OCI-LY1 (cell line): ENCODE results near the gene EEF2K.

Experiments
- H2AFZ ChIP-seq: fragments of 200-600 bp; sonication (generic), shearing (Covaris generic); 2 replicates; pipeline ENCODE4 v1.6.0; 2014; ENCODE audit warnings: antibody characterized with exemption, mild to moderate bottlenecking, low read length
- H3F3A ChIP-seq: fragments of 200-600 bp; sonication (generic), shearing (Covaris generic); 2 replicates; pipeline ENCODE4 v1.6.0; 2014; ENCODE audit warnings: mild to moderate bottlenecking, antibody characterized with exemption, low read length, moderate library complexity; ENCODE audit not compliant: insufficient read depth
- H3K27ac ChIP-seq: fragments of 200-600 bp; sonication (generic); 2 replicates; pipeline ENCODE4 v1.5.1; 2014; ENCODE audit warnings: low read length, mixed run types, mild to moderate bottlenecking, low read depth; ENCODE audit not compliant: poor library complexity, severe bottlenecking
- H3K27me3 ChIP-seq: fragments of 200-600 bp; sonication (generic); 2 replicates; pipeline ENCODE4 v1.6.0; 2014; ENCODE audit warnings: antibody characterized with exemption, mild to moderate bottlenecking, low read length, moderate library complexity; ENCODE audit not compliant: insufficient read depth
- H3K36me3 ChIP-seq: fragments of 200-600 bp; sonication (generic); 2 replicates; pipeline ENCODE4 v1.6.1; 2014; ENCODE audit warnings: mild to moderate bottlenecking, antibody characterized with exemption, low read length, moderate library complexity, mixed read lengths; ENCODE audit not compliant: insufficient read depth
- H3K4me1 ChIP-seq: fragments of 200-600 bp; sonication (generic); 2 replicates; pipeline ENCODE4 v1.5.1; 2014; ENCODE audit warnings: mild to moderate bottlenecking, low read length, moderate library complexity; ENCODE audit not compliant: insufficient read depth, severe bottlenecking
- H3K4me2 ChIP-seq: fragments of 200-600 bp; sonication (generic), shearing (Covaris generic); 2 replicates; pipeline ENCODE4 v1.6.1; 2014; ENCODE audit warnings: low read length
- H3K4me3 ChIP-seq: fragments of 200-600 bp; sonication (generic); 2 replicates; pipeline ENCODE4 v1.5.1; 2014; ENCODE audit warnings: low read length, low read depth, mild to moderate bottlenecking, mixed read lengths; ENCODE audit not compliant: poor library complexity, severe bottlenecking
- H3K79me2 ChIP-seq: fragments of 200-600 bp; shearing (Covaris generic); 2 replicates; pipeline ENCODE4 v1.6.1; 2016; ENCODE audit warnings: mixed run types, low read length, mixed read lengths; ENCODE audit not compliant: insufficient read depth
- H3K9ac ChIP-seq: fragments of 200-600 bp; sonication (generic), shearing (Covaris generic); 2 replicates; pipeline ENCODE4 v1.6.1; 2014; ENCODE audit warnings: mild to moderate bottlenecking, low read length, mixed read lengths
- H3K9me2 ChIP-seq: fragments of 200-600 bp; sonication (generic), shearing (Covaris generic); 2 replicates; pipeline ENCODE4 v1.6.1; 2014; ENCODE audit warnings: low read depth, mild to moderate bottlenecking, low read length, mixed read lengths
- H3K9me3 ChIP-seq: fragments of 200-600 bp; shearing (Covaris generic); 2 replicates; pipeline ENCODE4 v1.6.1; 2014; ENCODE audit warnings: low read length, mixed read lengths
- H4K20me1 ChIP-seq: fragments of 200-600 bp; sonication (generic), shearing (Covaris generic); 2 replicates; pipeline ENCODE4 v1.6.0; 2016; ENCODE audit warnings: mild to moderate bottlenecking, low read length; ENCODE audit not compliant: insufficient read depth
- CTCF ChIP-seq: fragments of 200-600 bp; sonication (generic), shearing (Covaris generic); IDR thresholded peaks from 2 replicates; pipeline ENCODE4 v1.5.1; 2017; ENCODE audit warnings: mild to moderate bottlenecking, antibody characterized with exemption, low read length, moderate library complexity, mixed read lengths
- EZH2 ChIP-seq: fragments of 200-600 bp; sonication (generic), shearing (Covaris generic); IDR thresholded peaks from 2 replicates; pipeline ENCODE4 v1.8.0; 2017; ENCODE audit warnings: borderline replicate concordance, mixed run types, mild to moderate bottlenecking, antibody characterized with exemption, low read length, moderate library complexity, mixed read lengths

EEF2K gene

GRCh38 chr16:22213236-22213635, 7.2 kb downstream of the EEF2K start:
- Histone ChIP-seq H3K4me2 (no peak overlapping the region), H3K79me2 (peaks cover 8% of the 10 kb centered on the region; the same call in 1 of the 2 replicates), H3K36me3 (peaks cover 43% of the 10 kb centered on the region), H3K9me2 (no peaks in the 10 kb centered on the region), H3K4me1 (peaks cover 58% of the 10 kb centered on the region), H3F3A (no peaks in the 10 kb centered on the region), H4K20me1 (no peaks in the 10 kb centered on the region), H3K9ac (no peak overlapping the region), H3K4me3 (no peak overlapping the region), H2AFZ (no peak overlapping the region), H3K27me3 (no peaks in the 10 kb centered on the region), H3K27ac (no peak overlapping the region), H3K9me3 (peaks cover 4% of the 10 kb centered on the region)
- TF ChIP-seq EZH2 (no peak), CTCF (no peak)

GRCh38 chr16:22213801-22214200, 7.7 kb downstream of the EEF2K start:
- H3K4me2 ChIP-seq: no peak overlapping the region
- no peak overlapping the region for H3K9ac ChIP-seq
- peaks cover 8% of the 10 kb centered on the region; the same call in 1 of the 2 replicates for H3K79me2 ChIP-seq
- no peaks in the 10 kb centered on the region for H3K9me2 ChIP-seq
- H3K4me3 ChIP-seq: no peak overlapping the region
- H3K27ac ChIP-seq: no peak overlapping the region
- TF ChIP-seq CTCF: no peak
- no peak for TF ChIP-seq EZH2
- no peaks in the 10 kb centered on the region for H3K27me3 ChIP-seq
- no peak overlapping the region for H2AFZ ChIP-seq
- no peaks in the 10 kb centered on the region for H4K20me1 ChIP-seq
- peaks cover 4% of the 10 kb centered on the region for H3K9me3 ChIP-seq
- H3F3A ChIP-seq: no peaks in the 10 kb centered on the region
- peaks cover 43% of the 10 kb centered on the region for H3K36me3 ChIP-seq
- H3K4me1 ChIP-seq: peaks cover 57% of the 10 kb centered on the region

DNA sequence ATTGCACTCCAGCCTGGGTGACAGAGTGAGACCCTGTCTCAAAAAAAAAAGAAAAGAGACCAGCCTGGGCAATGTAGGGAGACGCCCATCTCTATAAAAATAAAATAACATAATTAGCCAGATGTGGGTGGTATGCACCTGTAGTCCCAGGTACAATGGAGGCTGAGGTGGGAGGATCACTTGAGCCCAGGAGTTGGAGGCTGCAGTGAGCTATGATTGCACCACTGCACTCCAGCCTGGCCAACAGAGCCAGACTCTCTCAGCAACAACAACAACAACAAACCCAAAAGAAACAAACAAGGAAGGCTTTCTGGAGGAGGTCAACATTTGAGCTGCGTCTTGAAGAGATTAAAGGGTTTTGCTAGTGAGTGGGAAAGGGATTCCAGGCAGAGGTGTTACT, 8.3 kb downstream of the EEF2K start:
- no peak overlapping the region for H2AFZ ChIP-seq
- peaks cover 4% of the 10 kb centered on the region for H3K9me3 ChIP-seq
- peaks cover 43% of the 10 kb centered on the region for H3K36me3 ChIP-seq
- TF ChIP-seq EZH2 (no peak), CTCF (no peak)
- H3K27me3 ChIP-seq: no peaks in the 10 kb centered on the region
- H3K27ac ChIP-seq: no peak overlapping the region
- H3K9ac ChIP-seq: no peak overlapping the region
- no peaks in the 10 kb centered on the region for H4K20me1 ChIP-seq
- no peaks in the 10 kb centered on the region for H3F3A ChIP-seq
- no peak overlapping the region for H3K4me2 ChIP-seq
- peaks cover 51% of the 10 kb centered on the region for H3K4me1 ChIP-seq
- no peak overlapping the region for H3K4me3 ChIP-seq
- H3K9me2 ChIP-seq: no peaks in the 10 kb centered on the region
- H3K79me2 ChIP-seq: peaks cover 8% of the 10 kb centered on the region; the same call in 1 of the 2 replicates
